Thoracic aorta (tissue), 2 donors: ENCODE results near the gene RHOC. TPM values are rescaled to one million over a fixed set of nuclear protein-coding genes. Genes with fewer than 3 reads are reported as not detected.

Source experiments
- ATAC-seq: fragments of 150-250 bp; one replicate; pipeline ENCODE4 v1.8.0; 2017; ENCODE audit warnings: low read depth; ENCODE audit not compliant: insufficient number of reproducible peaks, low FRiP score
- DNase-seq: peaks from one replicate; pipeline ENCODE4 v3.0.0-alpha.2; 2020; ENCODE audit warnings: low spot score
- H3K27ac ChIP-seq, 2 donors: fragments of 200-600 bp; sonication (generic); 1 replicate in 1 of 2; 2 replicates in 1 of 2; pipeline ENCODE4 v1.5.1; 2016; ENCODE audit warnings: mild to moderate bottlenecking in 2 of 2, moderate library complexity in 2 of 2
- H3K27me3 ChIP-seq: fragments of 200-600 bp; sonication (generic); replicated peaks from 2 replicates; pipeline ENCODE4 v1.6.0; 2016; ENCODE audit warnings: mild to moderate bottlenecking; ENCODE audit not compliant: insufficient read depth
- H3K36me3 ChIP-seq: fragments of 200-600 bp; sonication (generic); one replicate; pipeline ENCODE4 v1.5.1; 2016
- H3K4me1 ChIP-seq, 2 donors: fragments of 200-600 bp; sonication (generic); 1 replicate in 1 of 2; 2 replicates in 1 of 2; pipeline versions ENCODE4 v1.5.1 to v1.6.0; 2016; ENCODE audit warnings: low read depth in 2 of 2, mild to moderate bottlenecking in 1 of 2; ENCODE audit not compliant: control insufficient read depth in 1 of 2
- H3K4me3 ChIP-seq: fragments of 200-600 bp; sonication (generic); 2 replicates; pipeline ENCODE4 v1.5.1; 2016; ENCODE audit warnings: mild to moderate bottlenecking
- H3K9me3 ChIP-seq: fragments of 200-600 bp; sonication (generic); 2 replicates; pipeline ENCODE4 v1.5.1; 2016
- CTCF ChIP-seq: fragments of 200-600 bp; sonication (generic); IDR thresholded peaks from one replicate; pipeline ENCODE4 v1.5.1; 2019; ENCODE audit warnings: antibody characterized with exemption
- total RNA-seq, 2 donors: library from RNA; depleted of rRNA; stranded (reverse); fragments of >200 nt; gene quantifications; one replicate each; pipeline versions ENCODE4 v1.1.0 to v1.2.3, GENCODE V29; 2016

Gene RHOC
- total RNA-seq, 2 donors from 2014 or later, result 297 to 378 TPM

GRCh38 chr1:112689842-112690237, 17.1 kb downstream of the RHOC start:
- Histone ChIP-seq H3K27ac (no peak overlapping the region), H3K36me3 (peaks cover 33% of the 10 kb centered on the region), H3K27me3 (no peaks in the 10 kb centered on the region), H3K9me3 (no peaks in the 10 kb centered on the region), H3K4me1 (no peaks in the 10 kb centered on the region), H3K4me3 (no peak overlapping the region)
- DNase-seq (no peak), ATAC-seq (no peak)
- no peak for TF ChIP-seq CTCF

GRCh38 chr1:112689196-112689841, 17.6 kb downstream of the RHOC start:
- DNase-seq (no peak), ATAC-seq (no peak)
- Histone ChIP-seq H3K27ac (no peak overlapping the region), H3K36me3 (peaks cover 28% of the 10 kb centered on the region), H3K27me3 (no peaks in the 10 kb centered on the region), H3K4me3 (no peak overlapping the region), H3K9me3 (no peaks in the 10 kb centered on the region), H3K4me1 (no peaks in the 10 kb centered on the region)
- no peak for TF ChIP-seq CTCF

GRCh38 chr1:112688781-112689193, 18.1 kb downstream of the RHOC start:
- no peak overlapping the region for H3K4me3 ChIP-seq
- H3K27me3 ChIP-seq, result no peaks in the 10 kb centered on the region
- DNase-seq (no peak), ATAC-seq (no peak)
- no peak overlapping the region for H3K27ac ChIP-seq
- no peaks in the 10 kb centered on the region for H3K4me1 ChIP-seq
- no peaks in the 10 kb centered on the region for H3K9me3 ChIP-seq
- peaks cover 23% of the 10 kb centered on the region for H3K36me3 ChIP-seq
- TF ChIP-seq CTCF, result no peak

- H3K4me1 ChIP-seq, result no peaks in the 10 kb centered on the region
- H3K27me3 ChIP-seq, result no peaks in the 10 kb centered on the region
- no peak overlapping the region for H3K4me3 ChIP-seq
- DNase-seq, result no peak
- no peaks in the 10 kb centered on the region for H3K9me3 ChIP-seq
- no peak overlapping the region for H3K27ac ChIP-seq
- no peak for TF ChIP-seq CTCF
- H3K36me3 ChIP-seq, result peaks cover 16% of the 10 kb centered on the region
- no peak for ATAC-seq
These were observed 19.0 kb downstream of the RHOC start for GRCh38 chr1:112687785-112688496.

- TF ChIP-seq CTCF, result no peak
- Histone ChIP-seq H3K36me3 (peaks cover 11% of the 10 kb centered on the region), H3K27me3 (no peaks in the 10 kb centered on the region), H3K4me1 (no peaks in the 10 kb centered on the region), H3K4me3 (no peak overlapping the region), H3K9me3 (no peaks in the 10 kb centered on the region), H3K27ac (no peak overlapping the region)
- no peak for ATAC-seq
- DNase-seq, result no peak
These were observed 19.6 kb downstream of the RHOC start for GRCh38 chr1:112687361-112687760.
